Measurements from ENCODE around the gene ANKRD35.
A peak's percentile ranks its signal among the peaks of the same experiment; 100 is the strongest.

GRCh38 chr1:145918992-145919939, 33.6 kb upstream of the ANKRD35 start:
- no peak for TF ChIP-seq CTCF (IDR thresholded peaks at IDR 0.05)
- TF ChIP-seq POLR2AphosphoS5 (IDR thresholded peaks at IDR 0.05; ENCODE audit: low read depth, low read length), result 0 out of 2 replicates have a peak, but pooled peaks have one; percentile 23
- no peak for TF ChIP-seq REST (IDR thresholded peaks at IDR 0.05; ENCODE audit: insufficient read depth in 1 of 2, low read depth in 2 of 2, low read length in 1 of 2)
- TF ChIP-seq SIN3A (IDR thresholded peaks at IDR 0.05; ENCODE audit: borderline replicate concordance, insufficient read depth, low read depth, low read length), result no peak

Measured in Panc1 (cell line).